ENCODE measurements around the gene CNTNAP2. TPM values are rescaled to one million over a fixed set of nuclear protein-coding genes. Genes with fewer than 3 reads are reported as not detected.

CNTNAP2 gene
- total and polyA plus RNA-seq, 8 donors = 0.09 to 1.1 (median 0.38) TPM

DNA sequence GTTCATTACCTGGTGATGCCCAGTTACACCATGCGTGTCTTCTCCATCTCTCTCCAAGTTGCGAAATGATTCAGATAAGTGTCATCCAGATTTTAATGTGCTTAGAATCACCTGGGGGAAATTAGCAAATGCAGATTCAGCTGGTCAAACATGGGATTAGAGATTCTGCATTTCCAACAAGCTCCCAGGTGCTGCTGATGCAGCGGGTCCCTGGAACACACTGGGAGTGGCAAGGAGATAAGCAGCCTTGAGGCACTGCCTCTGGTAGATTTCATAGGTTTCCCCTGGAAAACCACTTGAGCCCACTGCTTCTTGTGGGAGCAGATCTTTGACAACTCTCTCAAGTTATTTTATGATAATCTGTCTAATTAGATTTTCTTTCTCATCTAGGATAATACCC is 2278.0 kb downstream of the CNTNAP2 start:
- intact Hi-C loops (cut with DNase I) = no loop called here
- FAIRE-seq (no peak), DNase-seq (no peak), ATAC-seq (no peak)
- 53 to 60% methylated on average over 3 of the region's 3 CpGs for WGBS, 2 donors
- H3K9me3 ChIP-seq = no peaks in the 10 kb centered on the region
- no peaks in the 10 kb centered on the region for H3K36me3 ChIP-seq
- no peak overlapping the region for H3K27ac ChIP-seq
- H3K27me3 ChIP-seq = peaks cover 0 to 23% (median 0%) of the 10 kb centered on the region in 4 donors
- H3K4me1 ChIP-seq = no peaks in the 10 kb centered on the region
- TF ChIP-seq, protein P1, sequence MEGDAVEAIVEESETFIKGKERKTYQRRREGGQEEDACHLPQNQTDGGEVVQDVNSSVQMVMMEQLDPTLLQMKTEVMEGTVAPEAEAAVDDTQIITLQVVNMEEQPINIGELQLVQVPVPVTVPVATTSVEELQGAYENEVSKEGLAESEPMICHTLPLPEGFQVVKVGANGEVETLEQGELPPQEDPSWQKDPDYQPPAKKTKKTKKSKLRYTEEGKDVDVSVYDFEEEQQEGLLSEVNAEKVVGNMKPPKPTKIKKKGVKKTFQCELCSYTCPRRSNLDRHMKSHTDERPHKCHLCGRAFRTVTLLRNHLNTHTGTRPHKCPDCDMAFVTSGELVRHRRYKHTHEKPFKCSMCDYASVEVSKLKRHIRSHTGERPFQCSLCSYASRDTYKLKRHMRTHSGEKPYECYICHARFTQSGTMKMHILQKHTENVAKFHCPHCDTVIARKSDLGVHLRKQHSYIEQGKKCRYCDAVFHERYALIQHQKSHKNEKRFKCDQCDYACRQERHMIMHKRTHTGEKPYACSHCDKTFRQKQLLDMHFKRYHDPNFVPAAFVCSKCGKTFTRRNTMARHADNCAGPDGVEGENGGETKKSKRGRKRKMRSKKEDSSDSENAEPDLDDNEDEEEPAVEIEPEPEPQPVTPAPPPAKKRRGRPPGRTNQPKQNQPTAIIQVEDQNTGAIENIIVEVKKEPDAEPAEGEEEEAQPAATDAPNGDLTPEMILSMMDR (IDR thresholded peaks at IDR 0.05) = no peak
- no peak overlapping the region for H3K4me3 ChIP-seq

DNA sequence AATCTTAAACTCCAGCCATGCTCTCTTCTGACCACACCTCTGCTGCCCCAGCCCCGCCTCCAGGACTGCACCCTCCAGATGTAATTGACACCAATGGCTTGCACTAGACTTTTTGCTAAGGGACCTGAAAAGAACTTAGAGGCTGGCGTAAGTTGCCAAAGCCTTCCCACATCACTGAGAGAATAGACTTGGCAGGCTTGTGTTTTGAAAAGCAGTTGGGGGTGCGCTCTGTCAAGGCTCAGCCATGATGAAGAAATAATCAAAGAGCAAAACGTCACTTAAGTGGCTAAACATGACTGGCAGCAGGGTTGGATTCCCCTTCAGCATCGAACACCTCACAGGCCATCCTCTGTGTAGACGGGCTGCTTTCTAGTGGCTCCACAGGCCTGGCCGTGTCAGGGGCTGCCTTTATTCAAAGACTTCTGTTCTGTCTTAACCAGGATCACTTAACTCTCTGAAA is 2278.8 kb downstream of the CNTNAP2 start:
- Histone ChIP-seq H3K27me3 (peaks cover 0 to 23% (median 0%) of the 10 kb centered on the region in 4 donors), H3K9me3 (no peaks in the 10 kb centered on the region), H3K36me3 (no peaks in the 10 kb centered on the region), H3K4me3 (no peak overlapping the region), H3K27ac (no peak overlapping the region), H3K4me1 (no peaks in the 10 kb centered on the region)
- FAIRE-seq = no peak
- intact Hi-C loops (cut with DNase I) = no loop called here
- TF ChIP-seq, protein P1 (IDR thresholded peaks at IDR 0.05) = no peak
- 61 to 62% methylated on average over 7 of the region's 7 CpGs for WGBS, 2 donors
- no peak for DNase-seq
- ATAC-seq = no peak

DNA sequence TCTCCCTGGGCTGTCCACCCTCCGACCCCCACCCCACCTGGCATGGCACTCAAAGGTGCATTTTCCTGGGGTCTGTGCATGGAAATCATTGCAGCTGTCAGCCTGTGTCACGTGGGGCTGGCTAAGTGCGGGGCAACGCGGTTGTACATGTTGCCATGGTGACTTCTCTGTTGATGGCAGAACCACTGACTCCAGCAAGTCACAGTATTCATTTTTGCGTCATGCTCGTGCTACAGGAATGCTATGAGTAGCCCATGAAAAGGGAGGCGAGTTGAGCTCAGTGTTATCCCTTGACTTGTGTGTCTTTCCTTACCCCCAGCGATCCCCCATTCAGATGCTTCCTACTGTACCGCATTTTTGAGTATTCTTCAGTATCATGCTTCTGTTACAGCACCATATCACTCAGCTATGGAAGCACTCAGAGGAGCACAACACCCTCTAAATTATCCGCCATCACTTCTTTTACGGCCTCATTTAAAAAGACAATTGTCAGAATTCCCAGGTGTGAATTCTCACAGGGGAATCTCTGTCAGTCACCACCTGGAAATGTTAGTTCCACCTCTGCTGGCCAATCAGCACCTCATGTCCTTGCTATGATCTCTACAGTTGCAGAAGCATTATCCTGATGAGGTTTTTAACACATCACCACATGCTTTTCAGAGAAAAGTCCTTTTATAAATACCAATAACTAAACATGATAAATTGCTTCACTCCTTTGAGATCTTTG is 2279.6 kb downstream of the CNTNAP2 start:
- no peak overlapping the region for H3K27ac ChIP-seq
- DNase-seq (no peak), ATAC-seq (no peak), FAIRE-seq (no peak)
- H3K4me1 ChIP-seq = no peaks in the 10 kb centered on the region
- H3K36me3 ChIP-seq = no peaks in the 10 kb centered on the region
- 41 to 43% methylated on average over 12 of the region's 12 CpGs for WGBS, 2 donors
- no peak overlapping the region for H3K4me3 ChIP-seq
- H3K9me3 ChIP-seq = no peaks in the 10 kb centered on the region
- TF ChIP-seq, protein P1 (IDR thresholded peaks at IDR 0.05) = no peak
- H3K27me3 ChIP-seq = peaks cover 0 to 23% (median 0%) of the 10 kb centered on the region in 4 donors
- intact Hi-C loops (cut with DNase I) = no loop called here

DNA sequence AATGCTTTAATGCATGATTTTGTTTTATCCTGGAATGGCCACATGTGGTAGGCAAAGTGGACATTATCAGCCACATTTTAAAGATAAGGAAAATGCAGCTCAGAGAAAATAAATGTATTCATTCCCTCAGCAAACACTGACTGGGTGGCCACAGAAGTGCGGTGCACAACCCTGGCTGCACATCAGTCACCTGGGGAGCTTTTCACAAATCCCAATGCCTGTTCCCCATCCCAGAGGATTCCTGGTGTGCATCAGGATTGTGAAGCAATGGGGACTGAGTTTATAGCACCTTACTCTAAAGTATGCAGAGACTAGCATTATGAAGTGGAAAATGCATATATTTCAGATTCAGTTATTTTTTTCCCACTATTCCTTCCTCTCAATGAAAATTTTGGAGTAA is 2280.5 kb downstream of the CNTNAP2 start:
- no peak for ATAC-seq
- no peaks in the 10 kb centered on the region for H3K9me3 ChIP-seq
- H3K27me3 ChIP-seq = peaks cover 0 to 23% (median 0%) of the 10 kb centered on the region in 4 donors

More for the DNA sequence above, 2280.5 kb downstream of the CNTNAP2 start:
- 17 to 26% methylated on average over 1 of the region's 1 CpG for WGBS, 2 donors
- Histone ChIP-seq H3K4me1 (no peaks in the 10 kb centered on the region), H3K27ac (no peak overlapping the region), H3K36me3 (no peaks in the 10 kb centered on the region), H3K4me3 (no peak overlapping the region)
- FAIRE-seq (no peak), DNase-seq (no peak)
- TF ChIP-seq, protein P1 (IDR thresholded peaks at IDR 0.05) = no peak
- intact Hi-C loops (cut with DNase I) = no loop called here
